HEK293 (cell line): ENCODE data around the gene HOXD9.

Experiments used
- CTCF ChIA-PET: fragments of 350-600 bp; formaldehyde crosslinking; extraction: SDS; loops from one replicate; lab custom pipeline; 2021; ENCODE audit warnings: antibody characterized with exemption; lab: Yijun Ruan, JAX
- POLR2A ChIA-PET: fragments of 300-600 bp; formaldehyde crosslinking; extraction: SDS; loops from one replicate; lab custom pipeline; 2020; ENCODE audit warnings: antibody characterized with exemption, inconsistent platforms; lab: Yijun Ruan, JAX
- H3K27ac ChIP-seq: fragments of 200-500 bp; sonication (Bioruptor generic); 2 replicates; pipeline ENCODE4 v1.5.1; 2014; ENCODE audit warnings: low read depth, low read length, control low read depth, inconsistent platforms; ENCODE audit errors: extremely low read depth
- H3K36me3 ChIP-seq, 2 experiments: fragments of 200-500 bp in 1 of 2; sonication (Bioruptor generic) in 1 of 2; 1 replicate in 1 of 2; 2 replicates in 1 of 2; pipeline ENCODE4 v1.5.1; 2014 to 2017; ENCODE audit warnings: inconsistent platforms in 2 of 2, low read length in 2 of 2; ENCODE audit not compliant: control insufficient read depth in 2 of 2, insufficient read depth in 1 of 2
- H3K4me1 ChIP-seq: fragments of 200-500 bp; sonication (Bioruptor generic); 2 replicates; pipeline ENCODE4 v1.5.1; 2014; ENCODE audit warnings: mild to moderate bottlenecking, low read length, inconsistent platforms; ENCODE audit not compliant: control insufficient read depth, insufficient read depth
- H3K4me3 ChIP-seq: 2 replicates; pipeline ENCODE4 v1.5.1; 2011; ENCODE audit warnings: low read depth, mild to moderate bottlenecking, control low read depth, low read length, moderate library complexity
- H3K9me3 ChIP-seq: fragments of 200-500 bp; sonication (Bioruptor generic); 2 replicates; pipeline ENCODE4 v1.5.1; 2014; ENCODE audit warnings: low read depth, low read length, inconsistent platforms; ENCODE audit not compliant: control insufficient read depth, insufficient read depth
- FEZF1 ChIP-seq: fragments of 450-650 bp; formaldehyde crosslinking; IDR thresholded peaks from 2 replicates; pipeline ENCODE4 v1.5.1; 2016; ENCODE audit warnings: missing biosample characterization, missing genetic modification characterization
- GLI2 ChIP-seq: fragments of 450-650 bp; formaldehyde crosslinking; IDR thresholded peaks from 2 replicates; pipeline ENCODE4; 2017; ENCODE audit warnings: missing biosample characterization, missing genetic modification characterization, low read depth, borderline replicate concordance
- GLIS1 ChIP-seq: fragments of 450-650 bp; formaldehyde crosslinking; IDR thresholded peaks from 2 replicates; pipeline ENCODE4 v1.5.1; 2016; ENCODE audit warnings: missing biosample characterization, missing genetic modification characterization
- KLF10 ChIP-seq: fragments of 450-650 bp; IDR thresholded peaks from 2 replicates; pipeline ENCODE4 v1.5.1; 2018; ENCODE audit warnings: missing biosample characterization, mild to moderate bottlenecking, missing genetic modification characterization
- OSR2 ChIP-seq: fragments of 450-650 bp; formaldehyde crosslinking; IDR thresholded peaks from 2 replicates; pipeline ENCODE4 v1.5.1; 2016; ENCODE audit warnings: missing biosample characterization, missing genetic modification characterization
- SP2 ChIP-seq: fragments of 450-650 bp; formaldehyde crosslinking; IDR thresholded peaks from 2 replicates; pipeline ENCODE4 v1.5.1; 2016; ENCODE audit warnings: missing biosample characterization, missing genetic modification characterization
- SP3 ChIP-seq: fragments of 450-650 bp; formaldehyde crosslinking; IDR thresholded peaks from 2 replicates; pipeline ENCODE4 v1.5.1; 2016; ENCODE audit warnings: missing biosample characterization, missing genetic modification characterization
- ZBTB48 ChIP-seq: fragments of 450-650 bp; formaldehyde crosslinking; IDR thresholded peaks from 2 replicates; pipeline ENCODE4 v1.5.1; 2016; ENCODE audit warnings: missing biosample characterization, missing genetic modification characterization
- ZBTB8A ChIP-seq: fragments of 450-650 bp; formaldehyde crosslinking; IDR thresholded peaks from 2 replicates; pipeline ENCODE4 v1.5.1; 2016; ENCODE audit warnings: missing biosample characterization, missing genetic modification characterization
- ZFHX2 ChIP-seq: fragments of 450-650 bp; formaldehyde crosslinking; conservative IDR thresholded peaks from 2 replicates; pipeline ENCODE4 v1.5.1; 2016; ENCODE audit warnings: missing biosample characterization, missing genetic modification characterization
- ZNF16 ChIP-seq: fragments of 450-650 bp; formaldehyde crosslinking; IDR thresholded peaks from 2 replicates; pipeline ENCODE4 v1.5.1; 2016; ENCODE audit warnings: low read depth, missing biosample characterization, missing genetic modification characterization
- ZNF19 ChIP-seq: fragments of 450-650 bp; formaldehyde crosslinking; IDR thresholded peaks from 2 replicates; pipeline ENCODE4; 2016; ENCODE audit warnings: missing biosample characterization, missing genetic modification characterization, low read depth
- ZNF324 ChIP-seq: fragments of 450-650 bp; formaldehyde crosslinking; IDR thresholded peaks from 2 replicates; pipeline ENCODE4 v1.5.1; 2016; ENCODE audit warnings: missing biosample characterization, missing genetic modification characterization
- ZNF341 ChIP-seq: fragments of 450-650 bp; formaldehyde crosslinking; IDR thresholded peaks from 2 replicates; pipeline ENCODE4; 2016; ENCODE audit warnings: low read depth, missing biosample characterization, missing genetic modification characterization
- ZNF621 ChIP-seq: fragments of 450-650 bp; formaldehyde crosslinking; IDR thresholded peaks from 2 replicates; pipeline ENCODE4 v1.5.1; 2017; ENCODE audit warnings: missing biosample characterization, missing genetic modification characterization
- ZNF660 ChIP-seq: fragments of 450-650 bp; IDR thresholded peaks from 2 replicates; pipeline ENCODE4 v1.5.1; 2018; ENCODE audit warnings: missing biosample characterization, mild to moderate bottlenecking, missing genetic modification characterization
- ZNF664 ChIP-seq: fragments of 450-650 bp; formaldehyde crosslinking; IDR thresholded peaks from 2 replicates; pipeline ENCODE4 v1.5.1; 2016; ENCODE audit warnings: missing biosample characterization, missing genetic modification characterization
- ZNF837 ChIP-seq: fragments of 450-650 bp; formaldehyde crosslinking; IDR thresholded peaks from 2 replicates; pipeline ENCODE4 v1.5.1; 2016; ENCODE audit warnings: missing biosample characterization, missing genetic modification characterization
- ZXDB ChIP-seq: fragments of 450-650 bp; formaldehyde crosslinking; IDR thresholded peaks from 2 replicates; pipeline ENCODE4 v1.5.1; 2016; ENCODE audit warnings: missing biosample characterization, missing genetic modification characterization
- TF ChIP-seq, protein P1 (sequence below): fragments of 450-650 bp; formaldehyde crosslinking; IDR thresholded peaks from 2 replicates; pipeline ENCODE4 v1.5.1; 2016; ENCODE audit warnings: missing biosample characterization, missing genetic modification characterization
- TF ChIP-seq, protein P2 (sequence below): fragments of 450-650 bp; formaldehyde crosslinking; IDR thresholded peaks from 2 replicates; pipeline ENCODE4 v1.5.1; 2017; ENCODE audit warnings: missing biosample characterization, missing genetic modification characterization
- TF ChIP-seq, protein P3 (sequence below): fragments of 450-650 bp; formaldehyde crosslinking; IDR thresholded peaks from 2 replicates; pipeline ENCODE4 v1.5.1; 2016; ENCODE audit warnings: missing biosample characterization, missing genetic modification characterization
- TF ChIP-seq, protein P4 (sequence below): IDR thresholded peaks from 2 replicates; pipeline ENCODE4 v1.6.1; 2011; ENCODE audit warnings: mild to moderate bottlenecking, low read depth, low read length, borderline replicate concordance
- TF ChIP-seq, protein P5 (sequence below): fragments of 450-650 bp; IDR thresholded peaks from 2 replicates; pipeline ENCODE4 v1.5.1; 2018; ENCODE audit warnings: missing biosample characterization, mild to moderate bottlenecking, missing genetic modification characterization
- TF ChIP-seq, protein P6 (sequence below): fragments of 450-650 bp; formaldehyde crosslinking; IDR thresholded peaks from 2 replicates; pipeline ENCODE4 v1.5.1; 2017; ENCODE audit warnings: missing biosample characterization, missing genetic modification characterization
- TF ChIP-seq, protein P7 (sequence below): fragments of 450-650 bp; formaldehyde crosslinking; IDR thresholded peaks from 2 replicates; pipeline ENCODE4 v1.5.1; 2017; ENCODE audit warnings: missing biosample characterization, missing genetic modification characterization

Gene HOXD9

DNA sequence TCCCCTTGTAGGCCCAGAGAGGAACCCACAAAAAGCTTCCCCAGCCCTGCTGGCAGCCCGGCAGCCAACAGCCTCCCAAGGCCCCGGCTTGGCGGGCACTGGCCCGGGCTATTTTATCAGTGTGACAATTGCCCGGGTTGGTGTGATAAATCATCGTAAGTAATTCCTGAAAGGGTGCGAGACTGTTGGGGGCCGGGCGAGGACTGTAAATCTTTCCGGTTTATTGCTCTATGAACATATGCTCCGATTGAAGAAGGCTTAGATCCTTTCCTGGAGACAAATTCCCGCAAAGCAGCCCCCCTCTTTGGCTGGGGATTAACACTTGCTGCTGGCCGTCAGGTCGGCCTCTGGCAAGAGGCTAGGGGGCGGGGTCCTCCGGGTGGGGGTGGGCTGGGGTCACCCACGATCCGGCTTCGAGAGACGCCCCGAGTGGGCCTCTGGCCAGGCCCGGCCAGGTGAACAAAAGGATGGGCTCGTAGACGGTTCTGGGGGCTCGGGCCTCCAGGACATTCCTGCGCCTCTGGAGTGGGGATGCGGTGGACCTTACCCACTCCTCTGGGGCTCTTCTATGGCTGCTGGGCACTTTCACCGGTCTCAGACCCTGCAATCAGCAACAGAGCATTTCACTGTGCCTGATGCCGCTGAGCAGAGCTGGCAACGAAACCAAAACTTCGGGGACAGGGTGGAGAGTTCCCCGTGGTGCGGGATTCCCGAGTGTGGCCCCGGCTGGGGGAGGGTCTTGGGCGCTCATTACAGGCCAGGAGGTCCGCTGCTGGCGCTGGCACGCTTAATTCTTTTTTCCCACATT lies 36.5 kb downstream of the HOXD9 start:
- Histone ChIP-seq H3K27ac (peak overlapping the region; percentile 98), H3K9me3 (no peaks in the 10 kb centered on the region), H3K36me3 (peaks cover 0 to 19% of the 10 kb centered on the region in 2 experiments; a peak in 2 of 3 replicates), H3K4me3 (no peak overlapping the region), H3K4me1 (peaks cover 5% of the 10 kb centered on the region; the same call in 1 of the 2 replicates)
- POLR2A ChIA-PET, result no interaction called here
- CTCF ChIA-PET, result no interaction called here
- TF ChIP-seq ZNF341 (tag by site-specific recombination), result peak; percentile 23; the same call in 1 of the 2 replicates
- TF ChIP-seq SP3 (tag by site-specific recombination), result no peak
- no peak for TF ChIP-seq ZNF664 (tag by site-specific recombination)
- 0 out of 2 replicates have a peak, but pooled peaks have one; percentile 45 for TF ChIP-seq GLI2 (tag by site-specific recombination)
- no peak for TF ChIP-seq ZBTB48 (tag by site-specific recombination)
- no peak for TF ChIP-seq ZNF621 (tag by site-specific recombination)
- no peak for TF ChIP-seq ZNF837 (tag by site-specific recombination)
- TF ChIP-seq, protein P1, sequence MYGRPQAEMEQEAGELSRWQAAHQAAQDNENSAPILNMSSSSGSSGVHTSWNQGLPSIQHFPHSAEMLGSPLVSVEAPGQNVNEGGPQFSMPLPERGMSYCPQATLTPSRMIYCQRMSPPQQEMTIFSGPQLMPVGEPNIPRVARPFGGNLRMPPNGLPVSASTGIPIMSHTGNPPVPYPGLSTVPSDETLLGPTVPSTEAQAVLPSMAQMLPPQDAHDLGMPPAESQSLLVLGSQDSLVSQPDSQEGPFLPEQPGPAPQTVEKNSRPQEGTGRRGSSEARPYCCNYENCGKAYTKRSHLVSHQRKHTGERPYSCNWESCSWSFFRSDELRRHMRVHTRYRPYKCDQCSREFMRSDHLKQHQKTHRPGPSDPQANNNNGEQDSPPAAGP (tag by site-specific recombination), result peak; percentile 18; the same call in 1 of the 2 replicates
- TF ChIP-seq, protein P2, sequence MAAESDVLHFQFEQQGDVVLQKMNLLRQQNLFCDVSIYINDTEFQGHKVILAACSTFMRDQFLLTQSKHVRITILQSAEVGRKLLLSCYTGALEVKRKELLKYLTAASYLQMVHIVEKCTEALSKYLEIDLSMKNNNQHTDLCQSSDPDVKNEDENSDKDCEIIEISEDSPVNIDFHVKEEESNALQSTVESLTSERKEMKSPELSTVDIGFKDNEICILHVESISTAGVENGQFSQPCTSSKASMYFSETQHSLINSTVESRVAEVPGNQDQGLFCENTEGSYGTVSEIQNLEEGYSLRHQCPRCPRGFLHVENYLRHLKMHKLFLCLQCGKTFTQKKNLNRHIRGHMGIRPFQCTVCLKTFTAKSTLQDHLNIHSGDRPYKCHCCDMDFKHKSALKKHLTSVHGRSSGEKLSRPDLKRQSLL, result no peak
- TF ChIP-seq, protein P3, sequence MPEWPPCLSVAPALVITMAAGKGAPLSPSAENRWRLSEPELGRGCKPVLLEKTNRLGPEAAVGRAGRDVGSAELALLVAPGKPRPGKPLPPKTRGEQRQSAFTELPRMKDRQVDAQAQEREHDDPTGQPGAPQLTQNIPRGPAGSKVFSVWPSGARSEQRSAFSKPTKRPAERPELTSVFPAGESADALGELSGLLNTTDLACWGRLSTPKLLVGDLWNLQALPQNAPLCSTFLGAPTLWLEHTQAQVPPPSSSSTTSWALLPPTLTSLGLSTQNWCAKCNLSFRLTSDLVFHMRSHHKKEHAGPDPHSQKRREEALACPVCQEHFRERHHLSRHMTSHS, result peak; percentile 83; the same call in 1 of the 2 replicates
- TF ChIP-seq ZNF19, result no peak
- TF ChIP-seq, protein P4, sequence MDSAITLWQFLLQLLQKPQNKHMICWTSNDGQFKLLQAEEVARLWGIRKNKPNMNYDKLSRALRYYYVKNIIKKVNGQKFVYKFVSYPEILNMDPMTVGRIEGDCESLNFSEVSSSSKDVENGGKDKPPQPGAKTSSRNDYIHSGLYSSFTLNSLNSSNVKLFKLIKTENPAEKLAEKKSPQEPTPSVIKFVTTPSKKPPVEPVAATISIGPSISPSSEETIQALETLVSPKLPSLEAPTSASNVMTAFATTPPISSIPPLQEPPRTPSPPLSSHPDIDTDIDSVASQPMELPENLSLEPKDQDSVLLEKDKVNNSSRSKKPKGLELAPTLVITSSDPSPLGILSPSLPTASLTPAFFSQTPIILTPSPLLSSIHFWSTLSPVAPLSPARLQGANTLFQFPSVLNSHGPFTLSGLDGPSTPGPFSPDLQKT, result no peak
- peak; percentile 79 for TF ChIP-seq ZBTB8A (tag by site-specific recombination)
- TF ChIP-seq, protein P5, sequence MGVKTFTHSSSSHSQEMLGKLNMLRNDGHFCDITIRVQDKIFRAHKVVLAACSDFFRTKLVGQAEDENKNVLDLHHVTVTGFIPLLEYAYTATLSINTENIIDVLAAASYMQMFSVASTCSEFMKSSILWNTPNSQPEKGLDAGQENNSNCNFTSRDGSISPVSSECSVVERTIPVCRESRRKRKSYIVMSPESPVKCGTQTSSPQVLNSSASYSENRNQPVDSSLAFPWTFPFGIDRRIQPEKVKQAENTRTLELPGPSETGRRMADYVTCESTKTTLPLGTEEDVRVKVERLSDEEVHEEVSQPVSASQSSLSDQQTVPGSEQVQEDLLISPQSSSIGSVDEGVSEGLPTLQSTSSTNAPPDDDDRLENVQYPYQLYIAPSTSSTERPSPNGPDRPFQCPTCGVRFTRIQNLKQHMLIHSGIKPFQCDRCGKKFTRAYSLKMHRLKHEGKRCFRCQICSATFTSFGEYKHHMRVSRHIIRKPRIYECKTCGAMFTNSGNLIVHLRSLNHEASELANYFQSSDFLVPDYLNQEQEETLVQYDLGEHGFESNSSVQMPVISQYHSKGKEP (tag by site-specific recombination), result peak; percentile 49; the same call in 1 of the 2 replicates
- TF ChIP-seq, protein P6, sequence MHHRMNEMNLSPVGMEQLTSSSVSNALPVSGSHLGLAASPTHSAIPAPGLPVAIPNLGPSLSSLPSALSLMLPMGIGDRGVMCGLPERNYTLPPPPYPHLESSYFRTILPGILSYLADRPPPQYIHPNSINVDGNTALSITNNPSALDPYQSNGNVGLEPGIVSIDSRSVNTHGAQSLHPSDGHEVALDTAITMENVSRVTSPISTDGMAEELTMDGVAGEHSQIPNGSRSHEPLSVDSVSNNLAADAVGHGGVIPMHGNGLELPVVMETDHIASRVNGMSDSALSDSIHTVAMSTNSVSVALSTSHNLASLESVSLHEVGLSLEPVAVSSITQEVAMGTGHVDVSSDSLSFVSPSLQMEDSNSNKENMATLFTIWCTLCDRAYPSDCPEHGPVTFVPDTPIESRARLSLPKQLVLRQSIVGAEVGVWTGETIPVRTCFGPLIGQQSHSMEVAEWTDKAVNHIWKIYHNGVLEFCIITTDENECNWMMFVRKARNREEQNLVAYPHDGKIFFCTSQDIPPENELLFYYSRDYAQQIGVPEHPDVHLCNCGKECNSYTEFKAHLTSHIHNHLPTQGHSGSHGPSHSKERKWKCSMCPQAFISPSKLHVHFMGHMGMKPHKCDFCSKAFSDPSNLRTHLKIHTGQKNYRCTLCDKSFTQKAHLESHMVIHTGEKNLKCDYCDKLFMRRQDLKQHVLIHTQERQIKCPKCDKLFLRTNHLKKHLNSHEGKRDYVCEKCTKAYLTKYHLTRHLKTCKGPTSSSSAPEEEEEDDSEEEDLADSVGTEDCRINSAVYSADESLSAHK (tag by site-specific recombination), result peak; percentile 61
- no peak for TF ChIP-seq ZFHX2 (tag by site-specific recombination)
- peak; percentile 86 for TF ChIP-seq FEZF1
- TF ChIP-seq ZNF660 (tag by site-specific recombination), result 0 out of 2 replicates have a peak, but pooled peaks have one; percentile 26
- no peak for TF ChIP-seq ZXDB (tag by site-specific recombination)
- peak; percentile 37; the same call in 1 of the 2 replicates for TF ChIP-seq OSR2
- peak; percentile 73; the same call in 1 of the 2 replicates for TF ChIP-seq KLF10 (tag by site-specific recombination)
- TF ChIP-seq, protein P7, sequence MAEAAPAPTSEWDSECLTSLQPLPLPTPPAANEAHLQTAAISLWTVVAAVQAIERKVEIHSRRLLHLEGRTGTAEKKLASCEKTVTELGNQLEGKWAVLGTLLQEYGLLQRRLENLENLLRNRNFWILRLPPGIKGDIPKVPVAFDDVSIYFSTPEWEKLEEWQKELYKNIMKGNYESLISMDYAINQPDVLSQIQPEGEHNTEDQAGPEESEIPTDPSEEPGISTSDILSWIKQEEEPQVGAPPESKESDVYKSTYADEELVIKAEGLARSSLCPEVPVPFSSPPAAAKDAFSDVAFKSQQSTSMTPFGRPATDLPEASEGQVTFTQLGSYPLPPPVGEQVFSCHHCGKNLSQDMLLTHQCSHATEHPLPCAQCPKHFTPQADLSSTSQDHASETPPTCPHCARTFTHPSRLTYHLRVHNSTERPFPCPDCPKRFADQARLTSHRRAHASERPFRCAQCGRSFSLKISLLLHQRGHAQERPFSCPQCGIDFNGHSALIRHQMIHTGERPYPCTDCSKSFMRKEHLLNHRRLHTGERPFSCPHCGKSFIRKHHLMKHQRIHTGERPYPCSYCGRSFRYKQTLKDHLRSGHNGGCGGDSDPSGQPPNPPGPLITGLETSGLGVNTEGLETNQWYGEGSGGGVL (tag by site-specific recombination), result 0 out of 2 replicates have a peak, but pooled peaks have one; percentile 14
- TF ChIP-seq SP2 (tag by site-specific recombination), result peak; percentile 26; the same call in 1 of the 2 replicates
- TF ChIP-seq GLIS1, result peak; percentile 94
- no peak for TF ChIP-seq ZNF16
- TF ChIP-seq ZNF324 (tag by site-specific recombination), result no peak
